Kidney capillary endothelial cell (primary cell): ENCODE results near the gene JCAD.
"Not testable (repeated sequence)": the region's sequence is repeated elsewhere in the genome, so short reads cannot be mapped to it uniquely, and the experiment has no call there.

Experiments
- DNase-seq: peaks from one replicate; pipeline ENCODE4 v3.0.0-alpha.2; 2018; ENCODE audit warnings: low spot score

Gene JCAD

DNA sequence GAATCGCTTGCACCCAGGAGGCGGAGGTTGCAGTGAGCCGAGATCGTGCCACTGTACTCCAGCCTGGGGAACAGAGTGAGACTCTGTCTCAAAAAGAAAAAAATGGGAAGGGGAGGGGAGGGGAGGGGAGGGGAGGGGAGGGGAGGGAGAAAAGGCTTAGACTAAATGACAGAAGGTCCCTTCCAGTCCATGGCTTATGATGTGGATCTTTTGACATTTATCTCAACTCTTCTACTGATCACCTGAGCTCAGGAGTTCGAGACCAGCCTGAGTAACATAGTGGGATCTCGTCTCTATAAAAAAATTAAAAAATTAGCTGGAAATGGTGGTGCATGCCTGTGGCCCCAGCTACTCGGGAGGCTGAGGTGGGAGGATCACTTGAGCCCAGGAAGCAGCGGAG lies 34.0 kb downstream of the JCAD start:
- not testable (repeated sequence) for DNase-seq

DNA sequence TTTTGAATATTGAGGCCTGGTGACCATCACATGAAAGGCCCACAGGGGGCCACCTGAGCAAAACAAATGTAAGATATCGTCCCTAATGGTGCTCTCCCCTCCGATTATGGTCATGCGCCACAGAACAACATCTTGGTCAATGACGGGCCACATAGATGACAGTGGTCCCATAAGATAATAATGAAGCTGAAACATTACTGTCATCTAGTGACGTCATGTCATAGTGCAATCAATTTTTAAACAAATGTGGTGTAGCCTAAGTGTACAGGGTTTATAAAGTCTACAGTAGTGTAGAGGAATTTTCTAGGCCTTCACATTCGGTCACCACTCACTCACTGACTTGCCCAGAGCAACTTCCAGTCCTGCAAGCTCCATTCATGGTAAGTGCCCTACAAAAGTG lies 36.8 kb downstream of the JCAD start:
- DNase-seq, result no peak

DNA sequence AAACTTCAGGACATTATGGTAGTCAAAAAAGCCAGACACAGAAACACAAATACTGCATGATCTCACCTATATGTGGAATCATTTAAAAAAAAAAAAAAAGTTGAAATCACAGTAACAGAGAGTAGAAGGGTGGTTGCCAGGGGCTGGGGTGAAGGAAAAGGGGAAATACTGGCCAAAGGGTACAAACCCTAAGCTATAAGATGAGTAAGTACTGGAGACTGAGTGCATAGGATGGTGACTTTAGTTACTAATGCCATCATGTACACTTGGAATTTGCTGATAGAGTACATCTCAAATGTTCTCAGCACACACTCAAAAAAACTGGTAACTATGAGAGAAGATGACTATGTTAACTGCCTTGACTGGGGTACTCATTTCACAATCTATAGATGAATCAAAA lies 39.9 kb downstream of the JCAD start:
- no peak for DNase-seq

DNA sequence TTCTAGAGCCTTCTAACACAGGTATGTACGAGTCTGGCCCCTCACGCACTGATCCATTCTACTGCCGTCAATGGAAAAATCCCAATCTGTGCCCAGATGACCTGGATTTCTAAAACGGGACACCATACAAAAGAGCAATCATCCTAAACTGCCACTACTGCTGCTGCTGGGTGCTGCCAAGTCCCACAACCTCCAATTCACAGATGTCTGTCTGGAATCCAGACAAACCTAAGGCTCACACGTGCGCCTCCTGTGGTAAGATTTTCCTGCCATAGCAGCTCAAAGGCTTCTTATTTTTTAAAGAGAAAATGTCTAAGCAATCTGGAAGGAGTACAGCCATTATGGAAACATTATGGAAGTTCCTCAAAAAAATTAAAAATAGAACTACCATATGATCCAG lies 40.9 kb downstream of the JCAD start:
- no peak for DNase-seq

DNA sequence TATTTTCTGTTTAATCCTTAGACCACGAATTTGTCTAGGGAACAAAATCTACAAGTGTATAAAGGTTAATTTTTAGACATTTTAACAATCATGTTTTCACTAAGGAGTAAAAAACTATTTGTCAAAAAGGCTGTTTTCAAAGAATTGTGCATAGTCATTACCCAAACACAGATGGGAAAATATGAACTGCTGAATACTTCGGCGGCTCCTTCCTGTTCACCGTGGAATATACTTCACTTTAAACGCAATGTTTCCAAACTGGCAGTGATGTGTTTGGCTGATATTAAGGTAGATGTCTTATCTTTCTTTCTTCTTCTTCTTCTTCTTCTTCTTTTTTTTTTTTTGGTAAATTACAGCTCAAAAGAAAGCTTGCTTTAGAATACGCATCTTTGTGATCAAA lies 41.4 kb downstream of the JCAD start:
- DNase-seq, result no peak

DNA sequence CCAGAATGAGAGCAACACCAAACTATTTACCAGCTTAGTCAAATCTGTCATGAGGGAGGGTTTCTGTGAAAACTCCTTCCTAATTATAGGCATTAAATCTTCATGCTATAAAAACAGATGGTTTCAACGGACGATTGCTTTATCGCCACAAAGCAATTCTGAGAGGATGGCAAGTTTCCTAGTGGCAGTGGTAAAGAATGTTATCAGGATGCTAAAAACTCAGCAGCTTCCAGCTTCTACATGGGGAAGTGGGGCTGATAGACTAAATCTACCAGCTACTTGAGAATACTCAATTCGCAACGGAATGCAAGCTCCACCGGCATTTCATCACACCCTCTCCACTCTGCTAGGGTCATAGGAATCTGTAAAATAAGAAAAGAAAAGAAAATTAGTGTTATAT lies 41.8 kb downstream of the JCAD start:
- DNase-seq, result no peak

DNA sequence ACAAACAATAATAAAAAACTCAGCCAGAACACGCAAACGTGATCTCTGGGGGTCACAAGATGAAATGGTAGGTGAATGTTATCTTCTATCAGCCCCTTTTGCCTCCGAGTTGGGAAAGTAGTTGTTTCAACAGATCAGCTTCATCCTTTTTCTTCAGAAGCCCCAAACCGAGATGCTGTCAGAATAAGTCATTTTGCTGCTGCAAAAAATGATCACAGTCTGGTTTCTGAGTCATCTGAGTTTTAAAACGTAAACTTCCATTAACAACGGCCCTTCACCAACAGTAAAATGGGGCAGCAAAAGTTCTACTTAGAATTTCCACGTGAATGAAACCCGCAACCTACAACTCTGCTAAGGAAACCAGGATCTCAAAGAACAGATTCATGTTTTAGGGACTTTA lies 44.9 kb downstream of the JCAD start:
- DNase-seq, result no peak

DNA sequence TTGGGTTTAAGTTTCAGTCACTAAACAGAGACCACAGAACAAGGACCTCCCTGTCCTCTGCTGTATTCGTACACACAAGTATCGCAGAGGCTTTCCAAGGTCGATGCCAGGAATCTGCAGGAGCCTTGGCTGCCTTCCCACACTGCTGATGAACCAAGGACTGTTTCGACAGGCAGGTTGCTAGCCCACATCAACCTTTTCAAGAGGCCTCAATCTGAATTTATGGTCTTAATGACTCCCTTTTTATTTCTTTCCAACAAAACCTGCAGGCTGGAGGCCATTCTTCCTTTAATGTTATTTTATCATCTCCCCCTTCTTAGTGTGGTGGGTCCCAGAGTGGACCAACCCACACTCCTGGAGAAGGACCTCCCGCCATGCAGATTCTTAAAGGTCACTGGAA lies 45.6 kb downstream of the JCAD start:
- DNase-seq, result no peak

DNA sequence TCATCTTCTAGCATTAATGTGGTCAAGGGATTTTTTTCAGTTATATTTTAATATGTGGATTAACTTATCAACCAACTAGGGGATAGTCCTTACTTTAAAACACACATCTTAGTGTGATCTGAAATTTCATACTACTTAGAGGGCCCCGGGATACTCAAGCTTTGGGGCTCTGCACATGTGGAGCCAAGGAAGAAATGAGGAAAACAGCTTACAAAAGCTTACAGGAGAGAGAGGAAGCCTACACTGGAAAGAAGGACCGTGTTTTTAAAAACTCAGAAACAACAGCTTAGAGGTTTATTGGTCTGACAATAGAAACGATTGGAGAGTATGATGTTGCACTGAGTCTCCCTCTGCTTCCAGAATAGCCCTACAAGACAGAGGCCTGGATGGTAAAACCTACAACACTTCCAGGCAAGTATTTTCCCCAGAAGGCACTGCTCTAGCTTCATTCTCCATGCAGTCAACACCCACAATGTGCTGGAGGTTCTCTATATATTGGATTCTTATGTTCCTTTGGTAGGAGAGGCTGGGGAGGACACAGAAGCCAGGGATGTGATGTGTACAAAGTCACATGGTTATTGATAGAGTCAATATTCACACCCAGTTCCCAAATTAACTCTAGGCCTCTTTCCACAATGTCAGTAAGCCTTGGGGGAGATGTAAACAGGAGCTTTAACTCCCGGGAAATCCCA lies 47.3 kb downstream of the JCAD start:
- no peak for DNase-seq

DNA sequence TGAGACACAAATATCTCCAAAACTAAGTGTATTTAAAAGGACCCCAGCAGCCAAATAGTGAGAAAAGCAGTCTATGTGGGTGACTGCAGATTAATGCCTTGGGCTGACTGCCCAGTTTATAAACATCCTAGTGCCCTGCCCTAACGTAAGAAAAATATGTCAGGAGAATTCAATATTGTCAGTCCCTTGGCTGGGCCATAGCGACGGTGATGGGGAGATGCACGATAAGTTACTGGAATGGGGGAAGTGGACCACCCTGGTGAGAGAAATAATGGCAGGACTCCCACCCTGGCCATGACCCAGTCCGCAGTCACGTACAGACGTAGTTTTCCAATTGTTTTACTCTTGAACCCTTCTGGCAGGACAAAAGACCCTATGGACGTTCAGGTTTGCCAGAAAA lies 48.0 kb downstream of the JCAD start:
- no peak for DNase-seq

DNA sequence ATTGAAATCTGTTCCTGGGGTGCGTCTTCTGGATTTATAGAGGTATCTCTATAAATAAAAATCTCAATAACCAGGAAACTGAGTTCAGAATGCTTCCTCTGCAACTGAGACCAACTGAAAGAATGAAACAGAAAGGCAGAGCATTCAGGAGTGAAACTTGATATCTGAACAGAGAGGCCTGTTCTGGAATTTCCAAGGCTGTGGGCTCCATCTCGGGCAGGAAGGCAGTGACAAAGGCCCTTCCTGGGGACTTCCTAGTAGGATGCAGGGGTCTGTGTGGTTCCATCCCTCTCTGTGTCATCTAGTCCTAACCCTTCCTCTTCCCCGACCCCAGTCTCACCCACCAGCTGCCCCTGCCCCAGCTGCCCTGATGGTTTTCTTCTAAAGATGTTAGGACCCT lies 52.0 kb downstream of the JCAD start:
- DNase-seq, result no peak

DNA sequence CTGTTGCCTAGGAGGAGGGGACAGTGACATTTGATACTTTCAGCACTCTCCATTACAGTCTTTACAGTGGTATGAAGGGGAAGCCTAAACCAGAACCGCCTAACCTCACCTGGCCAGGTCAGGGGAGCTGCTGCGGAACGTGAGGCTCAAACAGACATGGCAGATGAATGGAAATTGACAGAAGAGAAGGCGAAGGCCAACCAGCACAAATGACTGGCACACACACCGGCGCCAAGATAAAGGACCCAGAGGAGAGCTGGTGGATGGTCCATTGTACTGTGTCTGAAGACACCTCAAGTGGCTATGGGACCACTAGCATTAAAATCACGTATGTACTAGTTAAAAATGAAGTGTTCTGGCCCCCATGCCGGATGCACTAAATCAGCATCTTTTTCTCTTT lies 53.0 kb downstream of the JCAD start:
- no peak for DNase-seq

DNA sequence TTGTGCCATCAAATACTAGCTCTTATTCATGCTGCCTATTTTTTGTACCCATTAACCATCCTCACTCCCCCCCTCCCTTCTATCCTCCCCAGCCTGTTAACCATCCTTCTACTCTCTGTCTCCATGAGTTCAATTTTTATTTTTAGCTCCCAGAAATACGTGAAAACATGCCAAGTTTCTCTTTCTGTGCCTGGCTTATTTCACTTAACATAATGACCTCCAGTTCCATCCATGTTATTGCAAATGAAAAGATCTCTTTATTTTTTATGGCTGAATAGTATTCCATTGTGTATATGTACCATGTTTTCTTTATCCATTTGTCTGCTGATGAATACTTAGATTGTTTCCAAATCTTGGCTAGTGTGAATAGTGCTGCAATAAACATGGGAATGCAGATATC lies 54.3 kb downstream of the JCAD start:
- not testable (repeated sequence) for DNase-seq

DNA sequence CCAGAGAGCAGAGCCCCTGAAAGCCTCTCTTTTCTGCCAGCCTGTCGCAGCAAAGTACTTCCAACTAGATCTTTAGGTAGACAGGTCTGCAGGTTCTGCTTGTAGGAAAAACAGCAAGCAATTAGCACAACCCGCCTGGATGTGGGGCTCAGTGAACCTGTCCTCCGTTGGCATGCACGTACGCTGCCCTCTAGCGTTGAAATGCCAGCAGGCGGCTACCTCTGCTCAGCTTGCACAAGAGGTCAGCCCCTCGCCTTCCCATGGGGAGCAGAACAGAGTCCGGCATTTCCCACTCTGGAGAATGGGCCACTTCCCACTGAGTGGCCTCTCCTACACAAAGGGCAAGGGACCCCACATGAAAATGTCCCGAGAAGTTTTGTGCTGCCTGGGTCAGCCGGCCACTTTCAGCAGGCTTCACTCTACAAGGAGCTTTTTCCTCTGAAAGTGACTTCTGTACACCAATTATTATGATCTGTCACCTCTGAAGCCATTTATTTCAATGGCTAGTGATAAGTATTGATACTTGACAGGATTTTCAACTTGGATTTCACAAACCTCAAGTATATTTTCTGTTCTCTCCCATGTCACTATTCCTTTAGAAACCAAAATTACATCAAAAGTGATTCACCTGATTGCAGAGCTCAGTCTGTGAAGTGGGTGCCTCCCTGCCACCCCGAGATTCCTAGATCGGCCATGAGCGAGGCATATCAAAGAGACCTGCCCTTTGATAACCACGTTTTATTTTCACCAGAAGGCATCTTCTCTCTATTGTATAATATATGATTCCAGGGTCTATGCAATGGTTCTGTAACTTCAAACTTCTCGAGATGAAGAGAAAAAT lies 56.7 kb downstream of the JCAD start:
- peak; percentile 64 for DNase-seq

DNA sequence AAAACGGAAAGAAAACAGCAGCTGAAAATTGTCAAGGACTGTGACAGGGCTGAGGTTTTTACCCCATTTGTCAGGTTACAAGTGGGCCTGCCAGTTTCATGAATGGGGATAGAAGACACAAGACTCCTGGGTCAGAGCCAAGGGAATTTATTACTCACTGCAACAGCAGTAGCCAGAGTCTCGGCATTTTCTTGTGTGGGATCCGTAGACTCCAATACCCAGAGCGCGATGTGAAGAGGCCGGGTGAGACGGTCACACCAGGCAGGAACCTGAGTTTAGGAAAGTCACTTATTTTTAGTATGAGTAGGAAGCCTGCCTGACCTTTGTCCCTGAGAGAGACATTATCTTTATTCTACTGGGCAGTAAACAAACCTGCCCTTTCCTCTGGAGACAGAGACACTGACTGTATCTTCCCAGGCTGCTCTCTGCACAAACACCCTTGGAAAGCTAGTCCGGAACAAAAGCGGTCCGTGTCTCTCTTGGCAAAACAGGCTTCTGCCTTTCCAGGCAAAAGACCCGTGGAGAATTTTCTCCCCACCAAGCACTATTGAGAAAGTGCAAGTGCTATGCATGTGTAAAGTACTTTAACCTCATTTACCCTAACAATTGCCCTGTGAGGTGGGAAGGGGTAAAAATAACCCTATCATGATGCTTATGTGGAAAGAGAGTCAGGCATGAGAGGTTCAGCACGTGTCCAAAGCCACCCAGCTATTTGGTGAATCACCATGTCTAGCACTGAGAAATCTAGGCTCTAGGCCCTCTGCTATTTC lies 58.4 kb downstream of the JCAD start:
- peak; percentile 65 for DNase-seq

DNA sequence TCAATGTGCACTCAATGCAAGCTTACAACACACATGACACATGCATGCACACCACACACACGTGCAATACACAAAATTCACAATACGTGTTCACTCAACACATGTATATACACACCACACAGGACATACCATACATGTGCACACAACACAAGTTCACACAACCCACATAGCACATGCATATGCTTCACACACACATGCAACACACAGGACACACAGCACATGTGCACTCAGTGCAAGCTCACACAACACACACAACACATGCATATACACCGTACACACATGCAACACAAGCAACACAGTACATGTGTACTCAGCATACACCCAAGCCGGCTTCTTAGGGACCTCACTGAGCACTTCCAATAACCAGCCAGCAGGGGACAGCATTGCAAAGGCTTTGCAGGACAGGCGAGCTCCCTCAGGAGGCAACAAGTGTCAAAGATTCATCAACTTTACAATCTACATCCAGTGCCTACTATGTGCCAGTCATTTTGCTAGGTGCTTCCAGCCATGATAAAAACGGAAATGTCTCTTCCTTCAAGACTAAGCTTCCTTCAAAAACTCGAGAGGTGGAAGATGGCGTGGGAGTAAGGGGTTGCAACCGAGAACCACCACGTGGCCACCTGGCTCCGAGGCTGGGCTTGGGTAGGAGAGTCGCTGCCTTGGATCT lies 61.1 kb downstream of the JCAD start:
- peak; percentile 57 for DNase-seq

DNA sequence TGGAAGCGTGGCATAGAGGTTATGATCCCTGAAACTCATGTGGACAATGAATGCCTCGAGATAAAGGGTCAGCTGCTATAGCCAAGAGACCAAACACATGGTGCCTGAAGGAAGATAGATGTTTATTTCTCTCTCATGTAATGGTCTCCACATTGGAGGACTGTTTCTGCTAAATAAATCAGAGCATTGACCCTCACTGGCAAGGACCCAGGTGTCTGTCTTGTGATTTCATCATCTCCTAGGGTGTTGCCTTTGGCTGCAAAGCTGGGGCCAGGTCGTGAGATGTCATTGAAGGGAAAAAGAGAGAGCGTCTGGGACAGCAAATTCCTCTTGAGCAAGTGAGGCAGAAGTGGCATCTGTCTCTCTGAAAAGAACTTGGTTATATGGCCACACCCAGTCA lies 64.6 kb downstream of the JCAD start:
- no peak for DNase-seq

DNA sequence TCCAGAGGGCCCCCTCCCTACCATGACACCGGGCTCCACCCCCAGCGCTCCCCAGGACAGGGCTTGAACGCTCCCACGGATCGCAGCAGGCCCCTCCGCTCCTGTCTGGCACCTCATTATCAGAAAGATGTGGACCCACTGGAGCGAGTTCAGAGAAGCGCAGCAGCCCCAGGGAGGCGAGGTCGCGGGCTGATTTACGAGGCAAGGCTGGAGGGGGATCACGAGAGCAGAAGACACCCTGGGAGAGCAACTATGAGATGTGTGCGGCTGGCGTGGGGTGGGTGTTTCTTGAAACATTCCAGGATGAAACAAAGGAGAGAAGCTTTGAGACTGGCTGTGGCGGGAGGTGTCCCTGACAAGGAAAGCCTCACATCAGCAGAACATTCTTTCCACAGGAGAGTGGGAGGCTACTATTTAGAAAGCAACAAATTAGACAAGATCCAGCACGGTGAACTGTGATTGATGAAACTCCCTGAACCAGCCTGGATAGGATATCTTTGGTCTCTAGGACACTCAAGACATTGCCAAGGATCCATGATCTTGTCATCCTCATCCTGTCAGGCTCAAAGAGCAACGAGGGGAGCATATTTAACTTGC lies 66.0 kb downstream of the JCAD start:
- DNase-seq, result no peak

DNA sequence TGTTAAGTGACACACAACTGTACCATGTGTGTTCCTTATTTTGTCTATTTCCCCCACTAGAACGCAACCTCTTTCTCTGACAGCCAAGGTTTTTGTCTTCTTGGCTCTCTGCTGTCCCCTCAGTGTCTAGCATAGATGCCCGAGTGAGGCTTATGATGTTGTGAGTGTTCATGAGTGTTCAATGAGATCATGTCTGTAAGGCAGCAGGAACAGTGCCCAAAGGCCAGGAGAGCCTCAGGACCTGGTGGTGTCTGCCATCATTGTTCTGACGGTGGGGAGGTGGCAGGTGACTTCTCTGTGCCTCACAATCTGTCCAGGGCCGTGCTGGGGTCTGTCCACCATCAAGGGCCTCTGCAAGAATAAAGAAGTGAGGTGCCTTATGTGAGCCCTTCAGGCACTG lies 66.5 kb downstream of the JCAD start:
- DNase-seq, result no peak

DNA sequence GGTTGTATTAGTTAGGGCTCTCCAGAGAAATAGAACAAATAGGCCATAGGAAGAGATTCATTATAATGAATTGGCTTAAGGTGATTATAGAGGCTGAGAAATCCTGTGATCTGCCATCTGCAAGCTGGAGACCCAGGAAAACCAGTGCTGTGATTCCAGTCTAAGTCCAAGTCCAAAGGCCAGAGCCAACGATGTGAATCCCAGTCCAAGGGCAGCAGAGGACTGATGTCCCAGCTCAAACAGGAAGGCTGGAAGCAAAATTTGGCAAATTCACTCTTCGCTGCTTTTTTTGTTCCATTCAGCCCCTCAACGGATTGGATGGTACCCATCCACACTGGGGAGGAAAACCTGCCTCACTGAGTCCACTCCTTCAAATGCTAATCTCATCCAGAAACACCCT lies 68.0 kb downstream of the JCAD start:
- no peak for DNase-seq

DNA sequence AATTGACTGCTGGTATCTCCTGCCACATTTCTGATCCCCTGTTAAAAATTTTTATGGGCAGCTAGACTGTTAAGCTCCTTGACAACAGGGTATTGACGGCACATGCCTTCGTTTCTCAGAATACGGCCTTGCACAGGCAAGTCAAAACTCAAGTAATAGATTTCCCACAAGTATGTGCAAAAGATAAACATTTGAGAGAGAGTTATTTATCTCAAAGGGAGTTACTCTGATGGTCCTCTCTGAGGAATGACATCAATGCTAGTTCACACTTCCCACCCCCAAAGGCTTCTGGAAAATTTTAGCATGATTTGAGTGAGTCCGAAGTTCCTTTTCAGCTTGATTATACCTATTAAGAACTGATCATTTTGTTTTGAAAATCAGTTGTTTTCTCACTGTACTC lies 71.9 kb downstream of the JCAD start:
- no peak for DNase-seq

DNA sequence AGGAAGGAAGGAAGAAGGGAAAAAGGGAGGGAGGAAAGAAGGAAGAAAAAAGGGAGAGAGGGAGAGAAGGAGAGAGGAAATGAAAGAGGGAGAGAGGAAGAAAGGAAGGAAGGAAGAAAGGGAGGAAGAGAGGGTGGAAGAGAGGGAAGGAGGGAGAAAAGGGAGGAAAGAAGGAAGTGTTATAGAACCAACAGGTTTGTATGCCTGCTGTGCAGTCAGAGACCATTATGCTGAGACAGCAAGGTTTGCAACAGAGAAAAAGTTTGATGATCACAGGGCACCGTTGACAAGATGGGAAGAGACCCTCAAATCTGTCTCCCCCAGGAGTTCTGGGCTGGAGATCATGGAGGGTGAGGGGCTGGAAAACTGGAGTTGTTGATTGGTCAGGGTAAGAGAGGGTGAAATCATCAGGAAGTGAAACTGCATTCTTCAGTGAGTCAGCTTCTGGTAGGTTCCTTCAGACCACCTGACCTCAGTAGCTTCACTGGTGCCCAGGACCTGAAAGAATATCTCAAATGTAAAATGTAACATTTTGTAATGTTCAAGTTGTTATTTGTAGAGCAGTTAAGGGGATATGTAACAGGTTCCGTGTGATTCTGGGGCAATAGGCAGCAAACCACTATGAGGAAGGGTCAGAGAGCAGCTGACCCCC lies 76.3 kb downstream of the JCAD start:
- no peak for DNase-seq
